Lung (tissue), 12 donors: Measurements from ENCODE around the gene PAFAH2. TPM values are rescaled to one million over a fixed set of nuclear protein-coding genes. Genes with fewer than 3 reads are reported as not detected.

Experiments
- ATAC-seq: fragments of 200-7000 bp; cut with Tn5 transposase; one replicate; pipeline ENCODE4 v1.9.1; 2020; ENCODE audit warnings: moderate number of reproducible peaks; ENCODE audit not compliant: insufficient read depth, low FRiP score
- DNase-seq, 3 donors: peaks; one replicate each; pipeline ENCODE4 v3.0.0-alpha.2; 2013 to 2017
- H3K27ac ChIP-seq, 2 donors: one replicate each; pipeline ENCODE4 v1.5.1; 2013; ENCODE audit warnings: mild to moderate bottlenecking in 2 of 2, moderate library complexity in 2 of 2, control low read depth in 1 of 2, inconsistent platforms in 1 of 2, low read depth in 1 of 2, low read length in 1 of 2
- H3K27me3 ChIP-seq, 3 donors: one replicate each; pipeline ENCODE4 v1.5.1; 2013; ENCODE audit warnings: low read length in 2 of 3; ENCODE audit not compliant: control insufficient read depth in 3 of 3, insufficient read depth in 3 of 3
- H3K36me3 ChIP-seq, 4 donors: one replicate each; pipeline ENCODE4 v1.5.1; 2013; ENCODE audit warnings: low read length in 4 of 4, mild to moderate bottlenecking in 1 of 4, moderate library complexity in 1 of 4; ENCODE audit not compliant: control insufficient read depth in 4 of 4, insufficient read depth in 4 of 4
- H3K4me1 ChIP-seq, 5 donors: one replicate each; pipeline ENCODE4 v1.5.1; 2013; ENCODE audit warnings: low read length in 5 of 5, mild to moderate bottlenecking in 2 of 5, moderate library complexity in 1 of 5; ENCODE audit not compliant: control insufficient read depth in 5 of 5, insufficient read depth in 5 of 5
- H3K4me3 ChIP-seq: one replicate; pipeline ENCODE4 v1.5.1; 2013; ENCODE audit warnings: mild to moderate bottlenecking, control low read depth, moderate library complexity
- H3K9ac ChIP-seq, 2 donors: one replicate each; pipeline ENCODE4 v1.5.1; 2013; ENCODE audit warnings: low read length in 2 of 2, control low read depth in 1 of 2; ENCODE audit not compliant: insufficient read depth in 1 of 2
- H3K9me3 ChIP-seq, 4 donors: one replicate each; pipeline ENCODE4 v1.5.1; 2013; ENCODE audit warnings: low read length in 3 of 4, mild to moderate bottlenecking in 1 of 4, moderate library complexity in 1 of 4; ENCODE audit not compliant: control insufficient read depth in 4 of 4, insufficient read depth in 3 of 4
- WGBS, 2 donors: extraction: QIAGEN DNeasy Blood & Tissue Kit; methylation state at CpG; one replicate each; pipeline ENCODE4 v1.1.7; 2013; 5-methylcytosine and 5-hydroxymethylcytosine counted together
- polyA plus RNA-seq, 2 donors: library from polyadenylated mRNA; stranded (reverse); fragments of 200-250 nt; gene quantifications; one replicate each; pipeline ENCODE4 v1.2.1, GENCODE V29; 2013
- total RNA-seq, 2 donors: library from RNA; depleted of rRNA in 1 of 2; stranded (reverse); fragments of >200 nt in 1 of 2; gene quantifications; one replicate each; pipeline ENCODE4 v1.2.1, GENCODE V29; 2014 to 2021
- TF ChIP-seq, protein P1 (sequence below): IDR thresholded peaks from 2 replicates; pipeline ENCODE4 v1.5.1; 2012; ENCODE audit warnings: mild to moderate bottlenecking; ENCODE audit errors: control extremely low read depth, extremely low read depth
- donor health status: control.
- donor health status: control.
- donor health status: Bipolar disorder and iron deficiency.
- donor health status: healthy.
- donor health status: DM: yes; HTN: yes; CAD: no.

Gene PAFAH2
- total and polyA plus RNA-seq, 4 donors = 6.5 to 15.2 (median 9.1) TPM

DNA sequence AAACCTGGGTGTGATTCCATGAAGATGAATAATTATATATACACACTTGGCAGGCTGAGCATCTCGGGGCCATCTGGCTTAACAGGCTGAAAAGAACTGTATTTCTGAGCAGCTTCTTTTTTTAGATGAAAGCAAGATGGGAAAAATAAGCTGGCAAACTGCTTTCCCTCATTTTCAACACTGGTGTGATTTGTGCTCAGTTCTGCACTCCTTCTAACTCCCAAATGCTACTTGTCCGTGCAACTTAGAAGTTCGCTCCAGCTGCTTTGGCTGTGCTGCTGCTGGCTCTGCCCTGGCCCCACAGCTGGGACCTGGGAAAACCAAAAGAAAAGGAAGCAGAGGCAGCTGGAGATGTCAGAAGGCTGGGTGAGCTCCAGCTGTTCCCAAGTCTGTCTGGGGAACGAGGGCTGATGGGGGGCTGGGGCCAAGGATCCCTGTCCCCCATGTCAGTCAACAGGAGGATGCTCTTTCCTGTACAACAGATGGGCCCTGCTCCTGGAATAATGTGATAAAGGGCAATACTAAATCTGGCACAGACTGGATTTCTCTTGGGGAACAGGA lies 44.9 kb downstream of the PAFAH2 start:
- Histone ChIP-seq H3K36me3 (peaks cover 0 to 2% (median 0%) of the 10 kb centered on the region in 4 donors), H3K27me3 (no peaks in the 10 kb centered on the region), H3K4me1 (peaks cover 0 to 13% (median 6%) of the 10 kb centered on the region in 5 donors), H3K9ac (no peak overlapping the region), H3K27ac (no peak overlapping the region), H3K9me3 (no peaks in the 10 kb centered on the region), H3K4me3 (no peak overlapping the region)
- ATAC-seq (no peak), DNase-seq (peak; percentile 90 to 96 (median 94))
- TF ChIP-seq, protein P1, sequence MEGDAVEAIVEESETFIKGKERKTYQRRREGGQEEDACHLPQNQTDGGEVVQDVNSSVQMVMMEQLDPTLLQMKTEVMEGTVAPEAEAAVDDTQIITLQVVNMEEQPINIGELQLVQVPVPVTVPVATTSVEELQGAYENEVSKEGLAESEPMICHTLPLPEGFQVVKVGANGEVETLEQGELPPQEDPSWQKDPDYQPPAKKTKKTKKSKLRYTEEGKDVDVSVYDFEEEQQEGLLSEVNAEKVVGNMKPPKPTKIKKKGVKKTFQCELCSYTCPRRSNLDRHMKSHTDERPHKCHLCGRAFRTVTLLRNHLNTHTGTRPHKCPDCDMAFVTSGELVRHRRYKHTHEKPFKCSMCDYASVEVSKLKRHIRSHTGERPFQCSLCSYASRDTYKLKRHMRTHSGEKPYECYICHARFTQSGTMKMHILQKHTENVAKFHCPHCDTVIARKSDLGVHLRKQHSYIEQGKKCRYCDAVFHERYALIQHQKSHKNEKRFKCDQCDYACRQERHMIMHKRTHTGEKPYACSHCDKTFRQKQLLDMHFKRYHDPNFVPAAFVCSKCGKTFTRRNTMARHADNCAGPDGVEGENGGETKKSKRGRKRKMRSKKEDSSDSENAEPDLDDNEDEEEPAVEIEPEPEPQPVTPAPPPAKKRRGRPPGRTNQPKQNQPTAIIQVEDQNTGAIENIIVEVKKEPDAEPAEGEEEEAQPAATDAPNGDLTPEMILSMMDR = no peak
- 75 to 76% methylated on average over 4 of the region's 4 CpGs for WGBS, 2 donors

DNA sequence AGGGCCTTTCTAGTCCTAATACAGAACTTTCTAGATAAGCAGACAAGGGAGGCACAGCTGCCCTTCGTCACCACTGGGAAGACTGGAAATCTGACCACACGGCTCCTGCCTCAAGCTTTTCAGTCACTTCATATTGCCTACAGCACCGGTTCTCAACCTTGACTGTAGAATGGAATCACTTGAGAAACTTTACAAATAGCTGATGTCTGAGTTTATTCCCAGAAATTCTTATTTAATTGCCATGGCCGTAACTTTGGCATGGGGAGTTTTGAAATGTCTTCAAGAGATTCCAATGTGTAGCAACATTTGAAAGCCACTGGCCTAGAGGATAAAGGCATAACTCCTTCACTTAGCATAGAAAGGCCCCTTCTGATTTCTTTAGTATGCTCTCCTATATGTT lies 49.2 kb downstream of the PAFAH2 start:
- Histone ChIP-seq H3K9ac (no peak overlapping the region), H3K9me3 (peaks cover 0 to 6% (median 0%) of the 10 kb centered on the region in 4 donors), H3K27me3 (no peaks in the 10 kb centered on the region), H3K4me1 (peaks cover 0 to 13% (median 6%) of the 10 kb centered on the region in 5 donors), H3K4me3 (no peak overlapping the region), H3K36me3 (no peaks in the 10 kb centered on the region), H3K27ac (no peak overlapping the region)
- 87 to 91% methylated on average over 4 of the region's 4 CpGs for WGBS, 2 donors
- TF ChIP-seq, protein P1 = no peak
- ATAC-seq = no peak
- DNase-seq = no peak

DNA sequence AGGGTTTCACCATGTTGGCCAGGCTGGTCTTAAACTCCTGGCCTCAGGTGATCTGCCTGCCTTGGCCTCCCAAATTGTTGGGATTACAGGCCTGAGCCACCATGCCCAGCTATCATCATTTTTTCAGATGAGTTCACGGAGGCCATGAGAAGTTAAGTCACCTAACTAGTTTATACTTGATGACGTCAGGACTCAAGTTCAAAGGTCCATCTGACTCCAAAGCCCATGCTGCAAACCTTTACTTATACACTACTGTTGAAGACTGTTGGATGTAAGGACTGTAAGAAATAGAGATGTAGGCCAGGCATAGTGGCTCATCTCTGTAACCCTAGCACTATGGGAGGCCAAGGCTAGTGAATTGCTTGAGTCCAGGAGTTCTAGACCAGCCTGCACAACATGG lies 50.8 kb downstream of the PAFAH2 start:
- H3K27me3 ChIP-seq = no peaks in the 10 kb centered on the region
- TF ChIP-seq, protein P1 = no peak
- no peak overlapping the region for H3K9ac ChIP-seq
- ATAC-seq (no peak), DNase-seq (no peak)
- peaks cover 0 to 12% (median 0%) of the 10 kb centered on the region in 4 donors for H3K9me3 ChIP-seq
- H3K27ac ChIP-seq = no peak overlapping the region
- H3K4me3 ChIP-seq = no peak overlapping the region
- H3K4me1 ChIP-seq = no peaks in the 10 kb centered on the region
- H3K36me3 ChIP-seq = no peaks in the 10 kb centered on the region
- 90 to 95% methylated on average over 2 of the region's 2 CpGs for WGBS, 2 donors

DNA sequence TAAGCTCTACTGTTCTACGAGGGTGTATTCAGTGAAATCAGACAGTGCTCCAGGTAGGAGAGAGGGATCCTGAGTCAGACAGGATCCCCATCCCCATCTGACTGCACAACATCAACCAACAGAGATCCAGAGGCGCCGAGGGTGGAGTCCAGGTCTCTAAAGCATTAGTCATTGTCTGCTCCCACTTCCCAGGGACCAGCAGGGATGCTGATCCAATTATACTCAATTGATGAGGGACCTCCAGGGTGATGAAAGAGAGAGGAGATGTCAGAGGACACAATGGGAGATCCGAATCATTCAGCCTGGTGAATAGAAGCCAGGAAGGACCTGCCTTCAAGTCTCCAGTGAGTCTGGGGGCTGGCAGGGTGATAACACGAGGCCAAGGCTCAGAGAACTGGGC lies 52.1 kb downstream of the PAFAH2 start:
- WGBS, 2 donors = 85 to 93% methylated on average over 5 of the region's 5 CpGs
- TF ChIP-seq, protein P1 = no peak

More for the DNA sequence above, 52.1 kb downstream of the PAFAH2 start:
- Histone ChIP-seq H3K4me1 (no peaks in the 10 kb centered on the region), H3K9ac (no peak overlapping the region), H3K4me3 (no peak overlapping the region), H3K27me3 (no peaks in the 10 kb centered on the region), H3K27ac (no peak overlapping the region), H3K36me3 (no peaks in the 10 kb centered on the region), H3K9me3 (peaks cover 0 to 12% (median 0%) of the 10 kb centered on the region in 4 donors)
- ATAC-seq (no peak), DNase-seq (no peak)
